HG02642 (cell line): ENCODE results near the gene BMPR2.
"Not testable (repeated sequence)": the region's sequence is repeated elsewhere in the genome, so short reads cannot be mapped to it uniquely, and the experiment has no call there.

ENCODE experiments used
- ATAC-seq: cut with Tn5 transposase; IDR thresholded peaks from one replicate; pipeline ENCODE4 v1.9.1; 2021; ENCODE audit warnings: mild to moderate bottlenecking; ENCODE audit not compliant: unreplicated experiment, poor library complexity

Gene BMPR2

GRCh38 chr2:202512176-202512575, 136.0 kb downstream of the BMPR2 start:
- no peak for ATAC-seq

GRCh38 chr2:202514732-202515131, 138.6 kb downstream of the BMPR2 start:
- no peak for ATAC-seq

GRCh38 chr2:202519453-202519852, 143.3 kb downstream of the BMPR2 start:
- ATAC-seq: no peak

GRCh38 chr2:202521470-202521869, 145.3 kb downstream of the BMPR2 start:
- no peak for ATAC-seq

- ATAC-seq: no peak
Observed at GRCh38 chr2:202529389-202529788, 153.3 kb downstream of the BMPR2 start.

GRCh38 chr2:202530038-202530437, 153.9 kb downstream of the BMPR2 start:
- ATAC-seq: no peak

- not testable (repeated sequence) for ATAC-seq
Observed at GRCh38 chr2:202535290-202535689, 159.2 kb downstream of the BMPR2 start.

- no peak for ATAC-seq
Observed at GRCh38 chr2:202541137-202541536, 165.0 kb downstream of the BMPR2 start.

GRCh38 chr2:202542142-202542541, 166.0 kb downstream of the BMPR2 start:
- no peak for ATAC-seq

- ATAC-seq: no peak
Observed at GRCh38 chr2:202545523-202545922, 169.4 kb downstream of the BMPR2 start.

- ATAC-seq: no peak
Observed at GRCh38 chr2:202545931-202546330, 169.8 kb downstream of the BMPR2 start.

GRCh38 chr2:202546499-202547141, 170.5 kb downstream of the BMPR2 start:
- not testable (repeated sequence) for ATAC-seq

- no peak for ATAC-seq
Observed at GRCh38 chr2:202548240-202548639, 172.1 kb downstream of the BMPR2 start.

- ATAC-seq: not testable (repeated sequence)
Observed at GRCh38 chr2:202551000-202551399, 174.9 kb downstream of the BMPR2 start.

- no peak for ATAC-seq
Observed at GRCh38 chr2:202555356-202555755, 179.2 kb downstream of the BMPR2 start.

- ATAC-seq: no peak
Observed at GRCh38 chr2:202560200-202560599, 184.1 kb downstream of the BMPR2 start.

GRCh38 chr2:202564226-202564625, 188.1 kb downstream of the BMPR2 start:
- ATAC-seq: no peak

- ATAC-seq: no peak
Observed at GRCh38 chr2:202566286-202566685, 190.2 kb downstream of the BMPR2 start.

GRCh38 chr2:202574541-202574940, 198.4 kb downstream of the BMPR2 start:
- no peak for ATAC-seq

GRCh38 chr2:202575194-202575593, 199.1 kb downstream of the BMPR2 start:
- not testable (repeated sequence) for ATAC-seq

GRCh38 chr2:202577250-202578183, 201.4 kb downstream of the BMPR2 start:
- ATAC-seq: no peak
